NCI-H345 treated with DMSO at 0.1 percent for 48 hours (cell line): ENCODE measurements around the gene SLC16A8.
"Not testable (repeated sequence)": the region's sequence is repeated elsewhere in the genome, so short reads cannot be mapped to it uniquely, and the experiment has no call there.

Experiments
- DNase-seq: peaks from one replicate; lab custom pipeline; 2025; ENCODE audit not compliant: unreplicated experiment; lab: John Stamatoyannopoulos, UW

SLC16A8 gene

GRCh38 chr22:38086942-38087341 is 3.0 kb upstream of the SLC16A8 start:
- DNase-seq: no peak

GRCh38 chr22:38086001-38086845 is 2.2 kb upstream of the SLC16A8 start:
- DNase-seq: no peak

- no peak for DNase-seq
Observed at GRCh38 chr22:38085501-38085900, 1.5 kb upstream of the SLC16A8 start.

GRCh38 chr22:38085056-38085455 is 1.1 kb upstream of the SLC16A8 start:
- no peak for DNase-seq

GRCh38 chr22:38082986-38083710 is 836 bp downstream of the SLC16A8 start:
- DNase-seq: no peak

DNA sequence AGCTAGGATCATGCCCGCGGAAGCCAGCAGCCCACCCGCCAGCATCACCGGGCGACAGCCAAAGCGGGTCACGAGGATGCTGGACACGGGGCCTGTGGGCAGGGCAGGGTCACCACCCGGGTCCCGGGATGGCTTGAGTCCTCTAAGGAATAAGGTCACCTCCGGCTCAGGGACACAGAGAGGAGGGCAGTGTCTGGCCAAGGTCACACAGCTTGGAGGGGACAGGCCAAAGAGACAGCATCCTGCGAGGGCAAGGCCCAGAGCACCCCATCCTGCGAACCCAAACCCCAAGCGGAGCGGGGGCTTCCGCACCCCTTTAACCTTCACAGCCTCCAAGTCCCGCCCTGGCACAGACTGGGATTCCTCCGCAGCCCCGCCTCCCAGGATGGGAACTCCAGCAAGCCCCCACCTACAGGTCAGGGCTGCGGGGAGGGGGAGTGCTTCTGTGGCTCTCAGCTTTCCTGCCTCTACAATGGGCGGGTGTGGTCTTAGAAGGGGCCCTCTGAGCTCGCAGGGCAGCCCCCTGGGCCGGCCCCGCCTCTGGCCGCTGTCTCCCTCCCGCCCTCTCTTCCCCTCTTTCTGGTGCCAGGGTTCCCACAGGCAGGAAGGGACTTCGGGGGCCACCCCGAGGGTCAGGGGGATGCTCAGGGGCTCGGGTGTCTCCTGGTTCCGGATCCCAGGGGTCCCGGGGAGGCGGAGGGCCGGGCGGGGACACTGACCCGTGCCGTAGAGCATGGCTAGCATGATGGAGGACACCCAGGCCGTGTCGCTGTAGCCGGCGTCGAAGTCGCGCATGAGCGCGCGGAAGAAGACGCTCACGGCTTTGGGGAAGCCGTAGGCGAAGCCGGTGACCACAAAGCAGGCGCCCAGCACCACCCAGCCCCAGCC is 1.8 kb downstream of the SLC16A8 start:
- DNase-seq: no peak

DNA sequence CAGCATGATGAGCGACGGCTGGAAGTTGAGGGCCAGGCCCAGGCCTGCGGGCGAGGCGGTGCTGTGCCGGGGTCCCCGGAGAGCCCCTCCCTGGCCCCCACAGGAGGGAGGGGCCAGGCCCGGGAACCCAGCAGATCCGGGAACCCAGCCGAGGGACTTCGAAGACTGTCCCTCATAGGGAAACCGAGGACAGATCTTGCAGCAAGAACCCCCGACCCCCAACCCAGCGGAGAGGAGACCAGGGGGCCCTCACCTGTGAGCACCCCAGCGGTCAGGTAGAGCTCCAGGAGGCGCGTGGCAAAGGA is 2.4 kb downstream of the SLC16A8 start:
- no peak for DNase-seq

GRCh38 chr22:38080850-38081635 is 2.9 kb downstream of the SLC16A8 start:
- no peak for DNase-seq

- DNase-seq: no peak
Observed at GRCh38 chr22:38080474-38080849, 3.5 kb downstream of the SLC16A8 start.

DNA sequence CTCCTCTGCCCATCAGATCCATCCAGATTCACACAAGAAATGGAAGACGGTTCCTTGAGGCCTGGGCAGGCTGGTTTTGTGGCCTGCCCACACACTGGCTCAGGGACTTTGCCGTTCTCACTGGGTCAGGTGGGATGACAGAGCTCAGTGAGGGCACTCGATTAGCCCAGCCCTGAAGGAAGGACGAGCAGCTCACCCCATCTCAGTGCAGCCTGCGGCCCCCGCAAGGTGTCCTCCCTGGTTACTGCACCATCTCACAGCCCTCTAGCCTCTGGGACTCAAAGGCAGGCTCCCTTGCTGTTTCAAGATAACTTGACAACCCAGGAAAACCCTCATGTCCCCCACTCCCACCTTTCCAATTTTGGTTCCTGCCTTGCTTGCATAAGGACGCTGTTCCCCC is 4.2 kb downstream of the SLC16A8 start:
- DNase-seq: no peak

DNA sequence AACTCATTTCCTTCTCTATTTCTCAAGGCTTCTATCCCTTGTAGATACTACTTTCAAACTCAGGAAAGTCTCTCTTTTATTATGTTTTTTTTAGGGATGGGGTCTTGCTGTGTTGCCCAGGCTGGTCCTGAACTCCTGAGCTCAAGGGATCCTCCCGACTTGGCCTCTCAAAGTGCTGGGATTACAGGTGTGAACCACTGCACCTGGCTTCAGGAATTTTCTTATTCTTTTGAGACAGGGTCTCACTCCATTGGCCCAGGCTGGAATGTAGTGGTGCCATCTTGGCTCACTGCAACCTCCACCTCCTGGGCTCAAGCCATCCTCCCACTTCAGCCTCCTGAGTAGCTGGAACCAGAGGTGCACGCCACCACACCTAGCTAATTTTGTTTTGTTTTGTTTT is 4.8 kb downstream of the SLC16A8 start:
- not testable (repeated sequence) for DNase-seq

GRCh38 chr22:38078046-38078840 is 5.7 kb downstream of the SLC16A8 start:
- no peak for DNase-seq

- DNase-seq: no peak
Observed at GRCh38 chr22:38077595-38077994, 6.4 kb downstream of the SLC16A8 start.

DNA sequence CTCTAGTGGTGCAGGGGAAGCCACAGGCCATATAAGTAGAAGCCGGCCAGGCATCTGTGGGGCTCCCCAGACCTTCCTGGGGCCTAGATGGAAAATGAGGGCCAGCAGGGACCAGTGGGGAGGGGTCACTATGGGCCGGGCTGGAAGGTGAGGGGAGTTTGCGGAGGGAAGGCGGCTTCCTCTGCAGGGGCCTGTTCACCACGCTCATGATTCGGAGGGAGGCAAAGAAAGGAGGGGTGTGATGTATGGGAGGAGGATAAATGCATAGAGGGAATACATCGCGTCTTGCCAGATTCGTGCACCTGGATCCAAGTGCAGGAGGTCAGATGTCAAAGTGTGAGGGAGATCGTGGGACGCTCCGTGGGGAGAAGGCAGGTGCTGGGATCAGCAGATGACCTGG is 6.9 kb downstream of the SLC16A8 start:
- DNase-seq: no peak

- DNase-seq: no peak
Observed at GRCh38 chr22:38075961-38076360, 8.0 kb downstream of the SLC16A8 start.

GRCh38 chr22:38075105-38075825 is 8.7 kb downstream of the SLC16A8 start:
- no peak for DNase-seq

GRCh38 chr22:38074181-38075104 is 9.5 kb downstream of the SLC16A8 start:
- no peak for DNase-seq
